HG02678 (cell line): ENCODE measurements around the gene C1orf174.

Source experiments
- ATAC-seq: cut with Tn5 transposase; IDR thresholded peaks from one replicate; pipeline ENCODE4 v1.9.1; 2021; ENCODE audit warnings: mild to moderate bottlenecking, moderate library complexity; ENCODE audit not compliant: unreplicated experiment

Gene C1orf174

GRCh38 chr1:3910857-3911845 lies 11.1 kb upstream of the C1orf174 start:
- ATAC-seq = no peak

GRCh38 chr1:3910049-3910731 lies 10.1 kb upstream of the C1orf174 start:
- ATAC-seq = no peak

GRCh38 chr1:3909615-3910014 lies 9.5 kb upstream of the C1orf174 start:
- ATAC-seq = no peak

- no peak for ATAC-seq
Observed at GRCh38 chr1:3908886-3909517, 8.9 kb upstream of the C1orf174 start.

- ATAC-seq = no peak
Observed at GRCh38 chr1:3907621-3908165, 7.6 kb upstream of the C1orf174 start.

GRCh38 chr1:3907031-3907534 lies 7.0 kb upstream of the C1orf174 start:
- no peak for ATAC-seq

GRCh38 chr1:3906672-3907020 lies 6.6 kb upstream of the C1orf174 start:
- no peak for ATAC-seq

- no peak for ATAC-seq
Observed at GRCh38 chr1:3905953-3906671, 6.0 kb upstream of the C1orf174 start.

GRCh38 chr1:3905266-3905952 lies 5.3 kb upstream of the C1orf174 start:
- ATAC-seq = no peak

- no peak for ATAC-seq
Observed at GRCh38 chr1:3904843-3905185, 4.7 kb upstream of the C1orf174 start.

- no peak for ATAC-seq
Observed at GRCh38 chr1:3904006-3904842, 4.2 kb upstream of the C1orf174 start.

GRCh38 chr1:3903141-3904005 lies 3.3 kb upstream of the C1orf174 start:
- ATAC-seq = no peak

- no peak for ATAC-seq
Observed at GRCh38 chr1:3902571-3903091, 2.6 kb upstream of the C1orf174 start.

GRCh38 chr1:3902111-3902511 lies 2.0 kb upstream of the C1orf174 start:
- no peak for ATAC-seq

GRCh38 chr1:3900969-3901529 lies 977 bp upstream of the C1orf174 start:
- ATAC-seq = peak; percentile 48

- no peak for ATAC-seq
Observed at GRCh38 chr1:3899754-3900149, 320 bp downstream of the C1orf174 start.

- ATAC-seq = no peak
Observed at GRCh38 chr1:3898994-3899753, 898 bp downstream of the C1orf174 start.
